Right ventricle myocardium superior (tissue), 1 donor: ENCODE data around the gene PCK2. TPM values are rescaled to one million over a fixed set of nuclear protein-coding genes. Genes with fewer than 3 reads are reported as not detected.

ENCODE experiments used
- microRNA-seq: library from miRNA; unstranded; fragments of <30 nt; microRNA quantifications from one replicate; pipeline ENCODE4 v1.2.0, GENCODE V29; 2020
- total RNA-seq: library from RNA; stranded (reverse); fragmentation: NEBNext Ultra II Directional; extraction: Animal tissue kit (Norgen Biotek cat#: 25700); gene quantifications from one replicate; pipeline ENCODE4 v1.2.1, GENCODE V29; 2021
- donor health status: DM: no; HTN: yes; CAD: no; lungs with severe emphysema.

Gene PCK2
- total RNA-seq, 1 donor from 2014 or later: 2.7 TPM

Small RNAs within 50 kb of the gene (microRNA-seq; reads per million reads assigned to microRNA genes)
- not detected for gene MIR7703

Other genes starting within 250 kb of the PCK2 start
- 28.1 TPM for gene DHRS4, start 140.5 kb upstream of the PCK2 start, total RNA-seq
- 17.7 TPM for gene DHRS4L2, start 105.4 kb upstream of the PCK2 start, total RNA-seq
- gene CARMIL3, start 42.3 kb upstream of the PCK2 start, total RNA-seq: 0.08 TPM
- gene CPNE6, start 22.7 kb upstream of the PCK2 start, total RNA-seq: not detected
- gene DCAF11, start 20.5 kb downstream of the PCK2 start, total RNA-seq: 81.7 TPM
- gene NRL, start 20.6 kb downstream of the PCK2 start, total RNA-seq: 0.75 TPM
- 126 TPM for gene FITM1, start 36.3 kb downstream of the PCK2 start, total RNA-seq
- gene PSME1, start 41.9 kb downstream of the PCK2 start, total RNA-seq: 129 TPM
- gene EMC9, start 47.3 kb downstream of the PCK2 start, total RNA-seq: 14.4 TPM
- 88.8 TPM for gene PSME2, start 52.3 kb downstream of the PCK2 start, total RNA-seq
- 29.5 TPM for gene RNF31, start 53.2 kb downstream of the PCK2 start, total RNA-seq
- 24.0 TPM for gene IRF9, start 67.0 kb downstream of the PCK2 start, total RNA-seq
- gene REC8, start 77.8 kb downstream of the PCK2 start, total RNA-seq: 1.7 TPM
- 10.5 TPM for gene IPO4, start 94.5 kb downstream of the PCK2 start, total RNA-seq
- gene TM9SF1, start 101.1 kb downstream of the PCK2 start, total RNA-seq: 19.2 TPM
- gene TSSK4, start 111.4 kb downstream of the PCK2 start, total RNA-seq: not detected
- 26.6 TPM for gene CHMP4A, start 119.2 kb downstream of the PCK2 start, total RNA-seq
- gene MDP1, start 121.8 kb downstream of the PCK2 start, total RNA-seq: 18.9 TPM
- 212 TPM for gene NEDD8, start 138.1 kb downstream of the PCK2 start, total RNA-seq
- 26.2 TPM for gene GMPR2, start 138.6 kb downstream of the PCK2 start, total RNA-seq
- 28.7 TPM for gene TINF2, start 148.3 kb downstream of the PCK2 start, total RNA-seq
- 1.1 TPM for gene TGM1, start 168.9 kb downstream of the PCK2 start, total RNA-seq
- gene RABGGTA, start 177.3 kb downstream of the PCK2 start, total RNA-seq: 20.3 TPM
- gene DHRS1, start 205.5 kb downstream of the PCK2 start, total RNA-seq: 5.2 TPM
- 23.4 TPM for gene NOP9, start 205.5 kb downstream of the PCK2 start, total RNA-seq
- gene CIDEB, start 213.7 kb downstream of the PCK2 start, total RNA-seq: 2.9 TPM
- gene LTB4R2, start 215.8 kb downstream of the PCK2 start, total RNA-seq: 0.65 TPM
- gene LTB4R, start 217.2 kb downstream of the PCK2 start, total RNA-seq: 1.8 TPM
- 20.6 TPM for gene ADCY4, start 240.8 kb downstream of the PCK2 start, total RNA-seq
- 2.9 TPM for gene RIPK3, start 245.7 kb downstream of the PCK2 start, total RNA-seq